Progenitor cell of endocrine pancreas (in vitro differentiated cells): ENCODE measurements around the gene DPP10. TPM values are rescaled to one million over a fixed set of nuclear protein-coding genes. Genes with fewer than 3 reads are reported as not detected.
A peak's percentile ranks its signal among the peaks of the same experiment; 100 is the strongest.

ENCODE experiments used
- DNase-seq: peaks from one replicate; pipeline ENCODE4 v3.0.0; 2021; ENCODE audit warnings: low spot score; ENCODE audit not compliant: unreplicated experiment
- H3K27ac Mint-ChIP-seq: 2 replicates; pipeline ENCODE4 v1.8.0; 2021; ENCODE audit warnings: mild to moderate bottlenecking, moderate library complexity, mixed read lengths
- H3K27me3 Mint-ChIP-seq: 2 replicates; pipeline ENCODE4 v1.8.0; 2021; ENCODE audit warnings: mixed read lengths
- H3K36me3 Mint-ChIP-seq: 2 replicates; pipeline ENCODE4 v1.8.0; 2022; ENCODE audit warnings: mixed read lengths; ENCODE audit not compliant: insufficient read depth
- H3K4me1 Mint-ChIP-seq: 2 replicates; pipeline ENCODE4 v1.8.0; 2021; ENCODE audit warnings: low read depth, mixed read lengths
- H3K4me3 Mint-ChIP-seq: 2 replicates; pipeline ENCODE4 v1.8.0; 2021; ENCODE audit warnings: low read depth, mild to moderate bottlenecking, moderate library complexity, mixed read lengths
- H3K9me3 Mint-ChIP-seq: 2 replicates; pipeline ENCODE4 v1.8.0; 2021; ENCODE audit warnings: low read depth, mixed read lengths
- total RNA-seq: library from RNA; stranded (reverse); gene quantifications from 2 replicates; pipeline ENCODE4 v1.2.1, GENCODE V29; 2021
- TF ChIP-seq, protein P1 (sequence below): fragments of 200-600 bp; sonication (generic); IDR thresholded peaks from one replicate; pipeline ENCODE4 v1.5.0; 2021; ENCODE audit warnings: antibody characterized with exemption, mild to moderate bottlenecking; ENCODE audit not compliant: unreplicated experiment

Gene DPP10
- total RNA-seq, 1 donor from 2014 or later, result 44.6 TPM

DNA sequence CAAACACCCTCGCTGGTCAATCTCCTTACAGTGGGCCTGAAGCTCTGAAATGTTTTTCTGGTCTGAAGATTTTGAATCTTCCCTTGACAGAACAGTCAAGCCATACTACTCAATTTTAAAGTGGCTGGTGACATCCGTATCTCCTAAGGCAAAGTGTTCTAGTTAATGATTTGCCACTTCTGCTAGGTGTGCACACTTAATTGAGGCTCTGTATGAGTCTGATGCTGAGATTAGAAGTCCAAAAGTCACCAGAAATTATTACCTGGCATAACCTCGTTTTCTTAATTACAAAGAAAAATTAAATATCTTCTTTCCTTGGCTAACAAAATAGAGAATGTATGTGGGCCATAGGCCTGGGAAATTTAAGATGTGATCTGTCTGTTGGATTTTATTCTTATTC is 104.1 kb downstream of the DPP10 start:
- H3K36me3 Mint-ChIP-seq, result no peaks in the 10 kb centered on the region
- no peak for DNase-seq
- H3K27me3 Mint-ChIP-seq, result no peaks in the 10 kb centered on the region
- peaks cover 37% of the 10 kb centered on the region for H3K4me1 Mint-ChIP-seq
- H3K4me3 Mint-ChIP-seq, result no peak overlapping the region
- H3K9me3 Mint-ChIP-seq, result no peaks in the 10 kb centered on the region
- H3K27ac Mint-ChIP-seq, result no peak overlapping the region
- TF ChIP-seq, protein P1, sequence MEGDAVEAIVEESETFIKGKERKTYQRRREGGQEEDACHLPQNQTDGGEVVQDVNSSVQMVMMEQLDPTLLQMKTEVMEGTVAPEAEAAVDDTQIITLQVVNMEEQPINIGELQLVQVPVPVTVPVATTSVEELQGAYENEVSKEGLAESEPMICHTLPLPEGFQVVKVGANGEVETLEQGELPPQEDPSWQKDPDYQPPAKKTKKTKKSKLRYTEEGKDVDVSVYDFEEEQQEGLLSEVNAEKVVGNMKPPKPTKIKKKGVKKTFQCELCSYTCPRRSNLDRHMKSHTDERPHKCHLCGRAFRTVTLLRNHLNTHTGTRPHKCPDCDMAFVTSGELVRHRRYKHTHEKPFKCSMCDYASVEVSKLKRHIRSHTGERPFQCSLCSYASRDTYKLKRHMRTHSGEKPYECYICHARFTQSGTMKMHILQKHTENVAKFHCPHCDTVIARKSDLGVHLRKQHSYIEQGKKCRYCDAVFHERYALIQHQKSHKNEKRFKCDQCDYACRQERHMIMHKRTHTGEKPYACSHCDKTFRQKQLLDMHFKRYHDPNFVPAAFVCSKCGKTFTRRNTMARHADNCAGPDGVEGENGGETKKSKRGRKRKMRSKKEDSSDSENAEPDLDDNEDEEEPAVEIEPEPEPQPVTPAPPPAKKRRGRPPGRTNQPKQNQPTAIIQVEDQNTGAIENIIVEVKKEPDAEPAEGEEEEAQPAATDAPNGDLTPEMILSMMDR, result no peak

DNA sequence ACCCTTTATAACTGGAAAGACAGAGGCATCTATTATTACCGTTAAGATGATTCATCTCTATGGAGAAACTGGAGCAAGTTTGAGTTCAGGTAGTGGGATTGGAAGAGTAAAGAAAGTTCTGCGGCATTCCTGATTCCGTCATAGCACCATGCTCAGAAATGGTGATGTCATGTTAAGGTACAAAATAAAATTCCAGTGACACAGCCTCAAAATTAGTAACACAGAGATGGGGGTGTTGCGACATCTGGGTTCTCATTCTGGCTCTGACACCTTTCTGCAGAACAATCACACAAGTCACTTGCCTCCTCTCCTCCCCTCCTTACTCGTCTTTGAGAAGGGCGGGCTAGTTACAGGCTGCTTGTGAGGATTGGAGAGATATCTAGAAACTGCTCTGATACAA is 105.7 kb downstream of the DPP10 start:
- Mint-ChIP-seq H3K9me3 (no peaks in the 10 kb centered on the region), H3K27ac (no peak overlapping the region), H3K4me1 (peaks cover 34% of the 10 kb centered on the region), H3K27me3 (peaks cover 3% of the 10 kb centered on the region), H3K36me3 (no peaks in the 10 kb centered on the region), H3K4me3 (no peak overlapping the region)
- TF ChIP-seq, protein P1, result no peak
- DNase-seq, result no peak

DNA sequence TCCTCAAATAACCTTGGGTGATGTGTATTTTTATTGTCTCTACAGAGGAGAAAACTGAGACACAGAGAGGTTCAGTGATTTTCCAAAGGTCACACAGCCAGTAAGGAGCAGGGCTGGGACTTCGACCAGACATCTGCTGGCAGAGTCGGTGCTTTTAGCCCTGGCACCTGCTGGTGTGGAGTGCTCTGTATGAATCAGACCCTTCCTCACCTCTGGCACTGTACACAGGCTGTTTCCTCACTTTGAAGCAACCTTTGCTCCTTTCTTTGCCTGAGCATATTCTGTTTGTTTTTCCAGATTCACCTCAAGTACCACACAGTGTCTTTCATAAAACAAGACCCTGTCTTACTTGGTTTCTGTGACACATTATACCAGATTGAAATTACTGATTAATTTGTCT is 107.9 kb downstream of the DPP10 start:
- Mint-ChIP-seq H3K27me3 (peaks cover 3% of the 10 kb centered on the region), H3K9me3 (no peaks in the 10 kb centered on the region), H3K36me3 (no peaks in the 10 kb centered on the region), H3K27ac (no peak overlapping the region), H3K4me3 (no peak overlapping the region), H3K4me1 (peaks cover 25% of the 10 kb centered on the region)
- DNase-seq, result no peak
- TF ChIP-seq, protein P1, result no peak

DNA sequence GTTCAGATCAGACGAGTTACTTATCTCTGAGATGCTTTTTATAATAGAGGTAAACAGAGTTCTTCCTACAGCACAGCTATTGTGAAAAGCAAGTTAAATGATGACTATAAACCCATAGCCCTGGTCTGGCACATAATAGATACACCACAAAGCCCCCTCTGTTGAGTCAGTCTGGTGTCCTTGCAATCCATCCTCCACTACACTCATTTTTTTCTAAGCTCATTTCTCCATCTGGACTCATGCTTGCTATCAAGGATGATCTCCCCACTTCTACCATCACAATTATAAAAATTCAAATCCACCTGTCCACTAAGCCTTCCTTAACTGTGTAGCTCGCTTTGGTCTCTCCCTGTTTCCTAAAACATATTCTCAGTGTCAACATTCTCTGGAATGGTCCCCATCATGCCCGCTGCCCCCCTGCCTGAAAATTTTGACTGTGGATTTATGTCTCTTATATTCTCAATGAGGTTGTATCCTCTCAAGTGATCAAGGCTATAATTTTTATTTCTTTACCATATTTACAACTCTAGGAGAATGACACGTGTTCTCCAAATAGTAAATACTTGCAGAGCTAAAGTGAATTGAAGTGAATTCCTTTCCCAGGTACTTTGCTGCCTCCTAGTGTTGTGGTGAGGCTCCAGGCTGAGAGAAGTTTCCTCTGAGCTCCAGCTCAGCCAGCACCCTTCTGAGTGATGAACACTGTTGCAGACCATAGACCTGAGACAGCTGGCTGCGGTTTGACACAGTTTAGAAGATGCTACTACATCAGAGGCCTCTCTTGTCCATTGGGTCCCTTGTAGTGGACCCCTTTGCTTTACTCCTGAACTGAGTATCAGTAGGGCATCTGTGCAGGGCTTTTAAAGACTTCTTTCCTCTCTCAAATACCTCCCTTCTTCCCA is 108.7 kb downstream of the DPP10 start:
- TF ChIP-seq, protein P1, result peak; percentile 89
- H3K4me3 Mint-ChIP-seq, result no peak overlapping the region
- H3K27ac Mint-ChIP-seq, result no peak overlapping the region
- H3K4me1 Mint-ChIP-seq, result peaks cover 22% of the 10 kb centered on the region
- H3K27me3 Mint-ChIP-seq, result peaks cover 3% of the 10 kb centered on the region
- DNase-seq, result peak; percentile 15
- H3K36me3 Mint-ChIP-seq, result no peaks in the 10 kb centered on the region
- no peaks in the 10 kb centered on the region for H3K9me3 Mint-ChIP-seq

DNA sequence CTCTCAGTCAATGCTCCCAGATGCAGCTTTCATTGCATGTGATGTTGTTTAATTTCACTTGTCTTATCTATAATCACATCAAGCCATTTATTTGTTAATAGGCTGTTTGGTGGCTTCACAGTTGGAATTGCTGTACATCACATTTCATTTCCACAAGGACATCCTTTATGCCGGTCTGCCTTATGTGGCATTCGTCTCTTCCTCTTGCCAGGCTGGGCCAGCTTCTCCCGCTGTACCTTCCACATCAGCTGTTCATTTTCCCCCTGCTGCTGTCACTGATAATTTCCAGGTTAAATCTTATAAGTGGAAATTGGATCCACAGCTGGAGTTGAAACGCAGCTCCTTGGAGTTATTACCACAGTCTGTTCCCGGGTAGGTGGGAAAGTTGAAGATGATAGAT is 110.6 kb downstream of the DPP10 start:
- Mint-ChIP-seq H3K4me3 (no peak overlapping the region), H3K9me3 (no peaks in the 10 kb centered on the region), H3K36me3 (no peaks in the 10 kb centered on the region), H3K4me1 (peaks cover 10% of the 10 kb centered on the region), H3K27ac (no peak overlapping the region), H3K27me3 (peaks cover 8% of the 10 kb centered on the region)
- no peak for DNase-seq
- TF ChIP-seq, protein P1, result no peak
